ENCODE measurements around the gene SMCR8.
"Not testable (repeated sequence)": the region's sequence is repeated elsewhere in the genome, so short reads cannot be mapped to it uniquely, and the experiment has no call there.

The SMCR8 gene, protein sequence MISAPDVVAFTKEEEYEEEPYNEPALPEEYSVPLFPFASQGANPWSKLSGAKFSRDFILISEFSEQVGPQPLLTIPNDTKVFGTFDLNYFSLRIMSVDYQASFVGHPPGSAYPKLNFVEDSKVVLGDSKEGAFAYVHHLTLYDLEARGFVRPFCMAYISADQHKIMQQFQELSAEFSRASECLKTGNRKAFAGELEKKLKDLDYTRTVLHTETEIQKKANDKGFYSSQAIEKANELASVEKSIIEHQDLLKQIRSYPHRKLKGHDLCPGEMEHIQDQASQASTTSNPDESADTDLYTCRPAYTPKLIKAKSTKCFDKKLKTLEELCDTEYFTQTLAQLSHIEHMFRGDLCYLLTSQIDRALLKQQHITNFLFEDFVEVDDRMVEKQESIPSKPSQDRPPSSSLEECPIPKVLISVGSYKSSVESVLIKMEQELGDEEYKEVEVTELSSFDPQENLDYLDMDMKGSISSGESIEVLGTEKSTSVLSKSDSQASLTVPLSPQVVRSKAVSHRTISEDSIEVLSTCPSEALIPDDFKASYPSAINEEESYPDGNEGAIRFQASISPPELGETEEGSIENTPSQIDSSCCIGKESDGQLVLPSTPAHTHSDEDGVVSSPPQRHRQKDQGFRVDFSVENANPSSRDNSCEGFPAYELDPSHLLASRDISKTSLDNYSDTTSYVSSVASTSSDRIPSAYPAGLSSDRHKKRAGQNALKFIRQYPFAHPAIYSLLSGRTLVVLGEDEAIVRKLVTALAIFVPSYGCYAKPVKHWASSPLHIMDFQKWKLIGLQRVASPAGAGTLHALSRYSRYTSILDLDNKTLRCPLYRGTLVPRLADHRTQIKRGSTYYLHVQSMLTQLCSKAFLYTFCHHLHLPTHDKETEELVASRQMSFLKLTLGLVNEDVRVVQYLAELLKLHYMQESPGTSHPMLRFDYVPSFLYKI

GRCh38 chr17:18314731-18315561 is at the start of gene SMCR8, which contains the start of gene TOP3A:
TSS of gene SMCR8 (plus strand) at chr17:18315293. CDS start at chr17:18315790, 497 bp downstream.
TSS of gene TOP3A (minus strand) at chr17:18314994. CDS start at chr17:18314778, 216 bp downstream.
- DNase-seq: peak; percentile 81 to 100 (median 97)

DNA sequence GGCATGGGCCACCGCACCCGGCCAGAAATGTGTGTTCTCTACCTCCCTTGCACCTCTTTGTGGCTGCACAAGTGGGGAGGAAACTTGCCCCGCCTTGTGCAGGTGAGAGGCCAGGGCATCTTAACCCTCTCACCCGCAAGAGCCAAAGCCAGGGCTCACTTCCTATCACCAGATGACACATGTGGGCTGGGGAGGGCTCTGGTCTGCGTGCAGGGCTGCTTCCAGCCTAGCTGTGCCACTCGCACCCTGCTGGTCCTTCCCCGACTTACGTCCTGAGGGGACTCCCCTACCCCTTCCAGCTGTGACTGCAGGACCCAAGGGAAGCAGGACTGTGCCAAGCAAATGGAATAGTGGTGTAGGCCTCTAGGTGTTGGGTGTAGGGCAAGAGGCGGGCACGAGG is 47.7 kb upstream of the SMCR8 start:
- no peak for DNase-seq

- DNase-seq: no peak
These were observed 47.0 kb upstream of the SMCR8 start for GRCh38 chr17:18267927-18268711.

DNA sequence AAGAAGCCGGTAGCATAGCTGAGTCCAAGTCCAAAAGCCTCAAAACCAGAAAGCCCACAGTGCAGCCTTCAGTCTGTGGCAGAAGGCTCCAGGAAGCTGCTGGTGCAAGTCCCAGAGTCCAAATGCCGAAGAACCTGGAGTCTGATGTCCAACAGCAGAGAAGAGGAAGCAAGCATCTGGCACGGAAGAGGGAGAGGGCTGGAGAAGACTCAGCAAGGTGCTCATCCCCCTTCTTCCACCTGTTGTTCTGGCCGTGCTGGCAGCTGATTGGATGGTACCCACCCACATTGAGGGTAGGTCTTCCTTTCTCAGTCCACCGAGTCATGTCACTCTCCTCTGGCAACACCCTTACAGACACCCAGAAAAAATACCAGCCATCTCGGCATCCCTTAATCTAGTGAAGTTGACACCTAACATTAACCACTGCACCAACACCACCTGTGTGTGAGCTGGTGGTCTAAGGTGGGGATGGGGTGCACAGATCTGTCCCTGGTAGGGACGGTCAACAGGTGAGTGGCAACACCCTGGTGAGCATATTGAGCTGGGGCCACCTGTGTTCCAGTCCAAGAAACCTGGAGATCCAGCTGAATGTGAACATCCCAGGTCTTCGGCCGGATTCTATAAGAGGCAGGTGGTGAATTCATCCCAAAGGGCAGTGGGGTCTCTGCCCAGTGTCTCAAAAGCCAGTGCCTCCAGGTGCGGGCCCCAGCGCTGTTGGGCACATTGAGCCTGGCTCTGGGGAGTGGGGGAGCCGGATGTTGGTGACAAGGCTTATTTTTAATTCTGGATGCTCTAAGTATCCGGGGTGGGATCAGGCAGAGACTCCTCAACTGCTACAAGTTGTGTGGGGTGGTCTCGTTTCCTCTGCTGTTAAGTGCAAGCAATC is 44.8 kb upstream of the SMCR8 start:
- DNase-seq: no peak

DNA sequence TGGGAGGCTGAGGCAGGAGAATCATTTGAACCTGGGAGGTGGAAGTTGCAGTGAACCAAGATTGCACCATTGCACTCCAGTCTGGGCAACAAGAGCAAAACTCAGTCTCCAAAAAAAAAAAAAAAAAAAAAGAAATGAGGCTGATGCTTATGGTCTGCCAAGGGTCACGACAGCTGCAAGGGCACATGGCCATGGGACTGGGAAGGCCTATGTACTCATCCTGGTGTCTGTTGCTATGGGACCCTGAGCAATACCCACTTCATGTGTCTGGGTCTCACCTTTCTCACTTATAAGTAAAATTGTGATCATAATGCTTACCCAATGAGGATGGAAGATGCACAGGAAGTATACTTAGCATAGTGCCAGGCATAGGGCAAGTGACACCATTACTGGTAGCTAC is 38.0 kb upstream of the SMCR8 start:
- DNase-seq: no peak

GRCh38 chr17:18278867-18279266 is 36.2 kb upstream of the SMCR8 start:
- DNase-seq: no peak

DNA sequence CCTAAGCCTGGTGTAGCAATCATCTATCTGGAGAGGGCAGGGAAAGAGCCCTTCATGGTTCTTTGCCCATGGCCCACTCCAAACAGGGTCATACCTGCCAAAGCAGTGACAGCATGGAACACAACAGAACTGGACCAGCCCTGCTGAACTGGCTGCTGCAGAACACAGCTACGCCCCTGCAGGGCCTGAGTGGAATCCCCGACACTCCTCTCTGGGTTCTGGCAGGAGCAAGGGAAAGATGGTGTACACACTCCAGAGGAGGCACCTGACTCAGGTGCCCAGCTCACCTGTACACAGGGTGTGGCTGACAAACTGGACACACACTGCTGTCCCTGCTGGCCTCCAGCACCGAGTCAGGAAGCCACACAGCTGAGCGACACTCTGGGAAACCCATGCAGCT is 34.8 kb upstream of the SMCR8 start:
- no peak for DNase-seq

DNA sequence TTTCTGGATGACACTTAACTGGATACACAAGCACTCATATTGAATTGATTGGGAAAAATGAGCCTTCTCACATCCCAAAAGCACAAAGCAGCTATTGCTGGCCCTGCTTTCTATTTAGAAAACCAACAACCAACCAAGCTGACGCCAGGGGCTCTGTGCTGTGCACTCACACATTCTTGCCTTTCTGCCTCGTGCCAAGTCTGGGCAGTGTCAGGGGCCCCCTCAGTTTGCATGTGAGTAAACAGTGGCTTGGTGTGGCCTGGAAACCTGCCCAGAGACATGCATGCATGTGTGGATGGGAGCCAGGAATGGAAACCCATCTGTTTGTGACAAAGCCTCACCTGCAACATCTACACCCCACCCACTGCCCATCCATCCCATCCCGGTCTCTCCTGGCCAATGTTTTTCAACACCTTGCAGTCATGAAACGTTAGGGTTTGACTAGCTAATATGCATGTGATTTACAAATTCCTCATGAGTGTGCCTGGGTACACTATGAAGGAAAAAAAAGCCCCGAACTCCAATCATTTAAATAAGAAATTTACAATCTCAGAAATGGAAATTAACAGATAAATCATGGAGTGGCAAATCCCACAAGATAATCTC is 34.2 kb upstream of the SMCR8 start:
- no peak for DNase-seq

- DNase-seq: no peak
These were observed 33.3 kb upstream of the SMCR8 start for GRCh38 chr17:18281788-18282187.

GRCh38 chr17:18285296-18285695 is 29.8 kb upstream of the SMCR8 start:
- DNase-seq: no peak

GRCh38 chr17:18291718-18292540 is 23.2 kb upstream of the SMCR8 start:
- DNase-seq: no peak

- DNase-seq: not testable (repeated sequence)
These were observed 17.0 kb upstream of the SMCR8 start for GRCh38 chr17:18298061-18298460.

- DNase-seq: no peak
These were observed 14.2 kb upstream of the SMCR8 start for GRCh38 chr17:18300725-18301480.

- DNase-seq: not testable (repeated sequence)
These were observed 11.9 kb upstream of the SMCR8 start for GRCh38 chr17:18303206-18303605.

DNA sequence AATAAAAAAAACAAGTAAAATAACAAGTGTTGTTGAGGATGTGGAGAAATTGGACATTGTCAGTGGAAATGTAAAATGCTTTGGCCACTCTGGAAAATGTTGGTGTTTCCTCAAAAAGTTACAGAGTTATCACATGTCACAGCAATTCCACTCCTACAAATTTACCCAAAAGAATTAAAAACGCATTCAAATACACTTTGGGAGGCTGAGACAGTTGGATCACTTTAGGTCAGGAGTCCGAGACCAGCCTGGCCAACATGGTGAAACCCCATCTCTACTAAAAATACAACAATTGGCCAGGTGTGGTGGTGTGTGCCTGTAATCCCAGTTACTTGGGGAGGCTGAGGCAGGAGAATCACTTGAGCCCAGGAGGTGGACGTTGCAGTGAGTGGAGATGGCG is 5.9 kb upstream of the SMCR8 start:
- no peak for DNase-seq

DNA sequence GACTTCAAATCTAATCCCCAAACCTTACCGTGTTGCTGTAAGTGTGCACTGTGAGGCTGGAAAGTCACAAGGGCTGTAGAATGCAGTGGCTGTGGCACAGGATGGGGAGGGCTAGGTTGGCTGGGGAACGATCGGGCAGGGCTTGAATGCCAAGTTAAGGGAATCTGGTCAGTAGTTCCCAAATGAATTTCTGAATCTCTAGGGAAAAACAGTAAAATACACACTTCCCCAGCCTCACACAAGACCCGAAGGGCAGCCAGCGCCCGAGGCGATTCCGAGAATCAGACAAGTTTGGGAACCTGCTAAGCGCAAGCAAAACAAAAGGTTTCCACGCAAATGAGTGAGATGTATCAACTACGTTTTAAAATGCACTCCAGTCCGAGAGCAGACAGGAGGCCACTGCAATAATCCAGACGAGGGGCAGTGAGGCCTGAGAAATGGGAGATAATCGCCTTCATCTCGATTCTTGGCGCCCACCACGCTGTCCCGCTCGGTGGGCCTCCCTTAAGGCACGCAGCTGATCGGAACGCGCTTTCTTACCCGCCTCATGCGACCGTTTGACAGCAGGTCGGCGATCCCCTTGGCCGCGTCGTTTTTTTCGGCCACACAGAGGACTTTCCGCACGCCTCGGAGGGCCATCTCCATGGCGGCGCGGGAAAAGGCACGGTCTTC is 898 bp upstream of the SMCR8 start:
- DNase-seq: peak in 5 of 51 donors; percentile 7 to 55 (median 27)

DNA sequence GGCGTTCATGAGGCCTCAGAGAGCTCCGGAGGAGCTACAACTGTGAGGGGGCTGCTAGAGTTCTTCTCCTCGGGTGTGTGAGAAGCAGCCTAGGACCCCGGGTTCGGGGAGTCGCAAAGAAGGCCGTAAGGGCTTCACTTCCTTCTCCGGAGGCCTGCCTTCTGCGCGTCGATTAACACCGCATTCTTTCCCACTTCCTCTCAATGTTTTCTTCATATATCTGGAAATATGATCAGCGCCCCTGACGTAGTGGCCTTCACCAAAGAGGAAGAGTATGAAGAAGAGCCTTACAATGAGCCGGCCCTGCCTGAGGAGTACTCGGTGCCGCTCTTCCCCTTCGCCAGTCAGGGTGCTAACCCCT is 449 bp downstream of the SMCR8 start:
- DNase-seq: no peak
